C4-2B (cell line): ENCODE results near the gene TBC1D32.
"Not testable (repeated sequence)": the region's sequence is repeated elsewhere in the genome, so short reads cannot be mapped to it uniquely, and the experiment has no call there.

Source experiments
- CTCF ChIP-seq: fragments of 450-650 bp; conservative IDR thresholded peaks from 2 replicates; pipeline ENCODE4 v1.5.1; 2017; ENCODE audit warnings: mild to moderate bottlenecking
- ZFX ChIP-seq: fragments of 450-650 bp; IDR thresholded peaks from 2 replicates; pipeline ENCODE4 v1.6.1; 2017

- TF ChIP-seq CTCF, ZFX: not testable (repeated sequence)
Observed at GRCh38 chr6:121374219-121374618, 39.9 kb upstream of the TBC1D32 start.
